ENCODE data around the gene CCR4. TPM values are rescaled to one million over a fixed set of nuclear protein-coding genes. Genes with fewer than 3 reads are reported as not detected.

The CCR4 gene
- total and polyA plus RNA-seq, 2 experiments from 2014 or later: not detected

GRCh38 chr3:32996048-32996754, 44.8 kb downstream of the CCR4 start:
- in situ Hi-C loops (cut with MboI): no loop called here
- no peak overlapping the region for H3K9ac ChIP-seq
- H3K27me3 ChIP-seq (replicated peaks; ENCODE audit: insufficient read depth): no peaks in the 10 kb centered on the region
- TF ChIP-seq EZH2phosphoT487 (IDR thresholded peaks at IDR 0.05; ENCODE audit: insufficient read depth, low read depth) (no peak), EZH2 (IDR thresholded peaks at IDR 0.05; ENCODE audit: insufficient read depth, poor library complexity, severe bottlenecking) (no peak)
- no peaks in the 10 kb centered on the region for H3K4me1 ChIP-seq (ENCODE audit: insufficient read depth)
- no peak overlapping the region for H3K4me2 ChIP-seq (ENCODE audit: unreplicated experiment)
- no peaks in the 10 kb centered on the region for H3K79me2 ChIP-seq (ENCODE audit: insufficient read depth)
- H3K4me3 ChIP-seq: no peak overlapping the region
- no peaks in the 10 kb centered on the region for H3F3A ChIP-seq (ENCODE audit: insufficient read depth)
- no peaks in the 10 kb centered on the region for H3K9me3 ChIP-seq (ENCODE audit: low read depth)
- no peak for DNase-seq
- H4K20me1 ChIP-seq (ENCODE audit: insufficient read depth): no peaks in the 10 kb centered on the region
- H3K36me3 ChIP-seq (ENCODE audit: low read depth): peaks cover 8% of the 10 kb centered on the region; the same call in 1 of the 2 replicates
- WGBS, 2 experiments (ENCODE audit: low coverage in 1 of 2, low lambda C conversion rate in 2 of 2, missing lambda C conversion rate in 2 of 2): 60 to 61% methylated on average over 5 of the region's 5 CpGs
- no peak overlapping the region for H3K27ac ChIP-seq
- no peak overlapping the region for H2AFZ ChIP-seq
- H3K9me2 ChIP-seq (ENCODE audit: insufficient read depth): no peaks in the 10 kb centered on the region

DNA sequence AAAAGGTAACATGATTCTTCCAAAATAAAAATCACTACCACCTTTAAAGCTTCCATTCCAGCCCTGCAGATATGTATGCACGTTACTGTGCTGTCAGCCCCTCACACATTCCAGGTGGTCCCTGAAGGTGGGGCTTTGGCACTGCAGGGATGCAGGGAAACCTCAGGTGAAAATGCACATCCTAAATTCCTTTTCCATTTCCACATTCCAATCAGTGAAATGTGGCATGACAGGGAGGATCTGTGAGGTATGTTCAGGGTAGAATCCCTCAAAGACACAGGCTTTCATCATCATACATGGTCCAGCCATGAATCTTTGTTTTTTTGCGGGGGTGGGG, 45.3 kb downstream of the CCR4 start:
- no peaks in the 10 kb centered on the region for H3K79me2 ChIP-seq (ENCODE audit: insufficient read depth)

GRCh38 chr3:32998631-32999451, 47.4 kb downstream of the CCR4 start:
- Histone ChIP-seq H3K4me2 (ENCODE audit: unreplicated experiment) (no peak overlapping the region), H3K27ac (no peak overlapping the region), H3K9ac (no peak overlapping the region), H3K9me2 (ENCODE audit: insufficient read depth) (no peaks in the 10 kb centered on the region), H4K20me1 (ENCODE audit: insufficient read depth) (no peaks in the 10 kb centered on the region), H3K36me3 (ENCODE audit: low read depth) (peaks cover 12% of the 10 kb centered on the region; the same call in 1 of the 2 replicates), H2AFZ (no peak overlapping the region), H3K79me2 (ENCODE audit: insufficient read depth) (no peaks in the 10 kb centered on the region), H3K27me3 (replicated peaks; ENCODE audit: insufficient read depth) (no peaks in the 10 kb centered on the region), H3K4me1 (ENCODE audit: insufficient read depth) (no peaks in the 10 kb centered on the region), H3K4me3 (no peak overlapping the region), H3K9me3 (ENCODE audit: low read depth) (no peaks in the 10 kb centered on the region), H3F3A (ENCODE audit: insufficient read depth) (no peaks in the 10 kb centered on the region)
- WGBS, 2 experiments (ENCODE audit: low coverage in 1 of 2, low lambda C conversion rate in 2 of 2, missing lambda C conversion rate in 2 of 2): 93% methylated on average over 10 of the region's 10 CpGs
- TF ChIP-seq EZH2 (IDR thresholded peaks at IDR 0.05; ENCODE audit: insufficient read depth, poor library complexity, severe bottlenecking) (no peak), EZH2phosphoT487 (IDR thresholded peaks at IDR 0.05; ENCODE audit: insufficient read depth, low read depth) (no peak)
- no peak for DNase-seq
- in situ Hi-C loops (cut with MboI): no loop called here

More for the DNA sequence above, 45.3 kb downstream of the CCR4 start:
- 71 to 82% methylated on average over 2 of the region's 2 CpGs for WGBS, 2 experiments (ENCODE audit: low coverage in 1 of 2, low lambda C conversion rate in 2 of 2, missing lambda C conversion rate in 2 of 2)
- TF ChIP-seq EZH2phosphoT487 (IDR thresholded peaks at IDR 0.05; ENCODE audit: insufficient read depth, low read depth) (no peak), EZH2 (IDR thresholded peaks at IDR 0.05; ENCODE audit: insufficient read depth, poor library complexity, severe bottlenecking) (no peak)
- in situ Hi-C loops (cut with MboI): no loop called here
- H3F3A ChIP-seq (ENCODE audit: insufficient read depth): no peaks in the 10 kb centered on the region
- no peaks in the 10 kb centered on the region for H4K20me1 ChIP-seq (ENCODE audit: insufficient read depth)
- no peak overlapping the region for H3K9ac ChIP-seq
- H3K36me3 ChIP-seq (ENCODE audit: low read depth): peaks cover 12% of the 10 kb centered on the region; the same call in 1 of the 2 replicates
- H3K9me3 ChIP-seq (ENCODE audit: low read depth): no peaks in the 10 kb centered on the region
- no peak overlapping the region for H2AFZ ChIP-seq
- no peaks in the 10 kb centered on the region for H3K27me3 ChIP-seq (replicated peaks; ENCODE audit: insufficient read depth)
- no peak overlapping the region for H3K27ac ChIP-seq
- no peaks in the 10 kb centered on the region for H3K4me1 ChIP-seq (ENCODE audit: insufficient read depth)
- no peak for DNase-seq
- H3K4me2 ChIP-seq (ENCODE audit: unreplicated experiment): no peak overlapping the region
- no peak overlapping the region for H3K4me3 ChIP-seq
- no peaks in the 10 kb centered on the region for H3K9me2 ChIP-seq (ENCODE audit: insufficient read depth)

DNA sequence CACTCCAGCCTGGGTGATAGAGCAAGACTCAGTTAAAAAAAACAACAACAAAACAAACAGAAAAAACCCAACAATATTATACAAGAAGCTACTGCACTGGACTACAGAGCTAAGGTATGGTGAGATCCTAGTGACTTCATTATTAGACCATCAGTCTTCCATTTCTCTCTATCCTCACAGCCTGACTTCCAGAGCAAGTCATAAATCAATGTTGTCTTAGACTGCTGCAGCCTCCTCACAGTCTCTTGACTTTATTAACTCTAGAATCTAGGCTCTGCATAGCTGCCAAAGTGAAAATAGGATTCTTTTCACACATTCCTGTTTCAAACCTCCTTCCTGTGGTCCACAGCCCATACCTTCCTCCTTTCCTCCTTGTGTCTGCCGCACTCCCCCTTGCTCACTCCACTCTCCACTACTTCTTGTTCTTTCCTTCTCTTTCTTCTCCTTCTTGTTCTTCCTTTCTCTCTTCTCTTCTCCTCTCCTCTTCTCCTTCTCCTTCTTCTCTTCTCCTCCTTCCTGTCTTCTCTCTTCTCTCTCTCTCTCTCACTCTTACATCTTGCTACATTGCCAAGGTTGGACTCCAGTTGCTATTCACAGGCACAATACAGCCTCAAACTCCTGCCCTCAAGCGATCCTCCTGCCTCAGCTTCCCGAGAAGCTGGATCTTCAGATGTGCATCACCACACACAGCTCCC, 49.4 kb downstream of the CCR4 start:
- Histone ChIP-seq H3K9ac (no peak overlapping the region), H3K9me3 (ENCODE audit: low read depth) (no peaks in the 10 kb centered on the region), H2AFZ (no peak overlapping the region), H3K9me2 (ENCODE audit: insufficient read depth) (no peaks in the 10 kb centered on the region), H3K4me1 (ENCODE audit: insufficient read depth) (no peaks in the 10 kb centered on the region), H3K79me2 (ENCODE audit: insufficient read depth) (no peaks in the 10 kb centered on the region), H4K20me1 (ENCODE audit: insufficient read depth) (no peaks in the 10 kb centered on the region), H3K27ac (no peak overlapping the region), H3K27me3 (replicated peaks; ENCODE audit: insufficient read depth) (no peaks in the 10 kb centered on the region), H3K4me2 (ENCODE audit: unreplicated experiment) (no peak overlapping the region), H3K36me3 (ENCODE audit: low read depth) (peaks cover 12% of the 10 kb centered on the region; the same call in 1 of the 2 replicates), H3F3A (ENCODE audit: insufficient read depth) (no peaks in the 10 kb centered on the region), H3K4me3 (no peak overlapping the region)
- DNase-seq: no peak
- TF ChIP-seq EZH2 (IDR thresholded peaks at IDR 0.05; ENCODE audit: insufficient read depth, poor library complexity, severe bottlenecking) (no peak), EZH2phosphoT487 (IDR thresholded peaks at IDR 0.05; ENCODE audit: insufficient read depth, low read depth) (no peak)
- in situ Hi-C loops (cut with MboI): no loop called here
- WGBS, 2 experiments (ENCODE audit: low coverage in 1 of 2, low lambda C conversion rate in 2 of 2, missing lambda C conversion rate in 2 of 2): 93 to 98% methylated on average over 3 of the region's 3 CpGs

All from GM23248 (cell line).